Stomach (tissue), 19 donors: ENCODE results near the gene TCEANC2. TPM values are rescaled to one million over a fixed set of nuclear protein-coding genes. Genes with fewer than 3 reads are reported as not detected.
"Not testable (repeated sequence)": the region's sequence is repeated elsewhere in the genome, so short reads cannot be mapped to it uniquely, and the experiment has no call there.

ENCODE experiments used
- DNase-seq, 2 donors: peaks; one replicate each; pipeline versions ENCODE4 v3.0.0 to v3.0.0-alpha.2; 2013 to 2019
- H3K27ac ChIP-seq, 5 donors: fragments of 200-600 bp in 4 of 5; sonication (generic) in 4 of 5; one replicate each; pipeline ENCODE4 v1.5.1; 2013 to 2019; ENCODE audit warnings: mild to moderate bottlenecking in 1 of 5, moderate library complexity in 1 of 5
- H3K27me3 ChIP-seq, 3 donors: fragments of 200-600 bp; sonication (generic); one replicate each; pipeline ENCODE4 v1.5.1; 2017 to 2019; ENCODE audit warnings: mixed run types in 1 of 3
- H3K36me3 ChIP-seq, 4 donors: fragments of 200-600 bp; sonication (generic); 1 replicate in 3 of 4; 2 replicates in 1 of 4; pipeline ENCODE4 v1.5.1; 2016 to 2019
- H3K4me1 ChIP-seq, 4 donors: fragments of 200-600 bp; sonication (generic); one replicate each; pipeline ENCODE4 v1.5.1; 2016 to 2019
- H3K4me3 ChIP-seq, 4 donors: fragments of 200-600 bp; sonication (generic) in 3 of 4; one replicate each; pipeline ENCODE4 v1.5.1; 2016 to 2019; ENCODE audit warnings: mild to moderate bottlenecking in 1 of 4
- H3K9me3 ChIP-seq, 4 donors: fragments of 200-600 bp; sonication (generic); one replicate each; pipeline ENCODE4 v1.5.1; 2016 to 2019
- CTCF ChIP-seq, 7 experiments: fragments of 450-650 bp in 4 of 7; fragments of 200-600 bp in 3 of 7; sonication (generic) in 3 of 7; IDR thresholded peaks; one replicate each; pipeline ENCODE4 v1.5.1; 2016 to 2019; ENCODE audit warnings: antibody characterized with exemption in 7 of 7, control low read depth in 2 of 7, mild to moderate bottlenecking in 1 of 7
- EP300 ChIP-seq: sonication (generic); formaldehyde crosslinking; IDR thresholded peaks from one replicate; pipeline ENCODE4 v1.6.1; 2017; ENCODE audit warnings: antibody characterized with exemption
- POLR2A ChIP-seq, 4 donors: fragments of 450-650 bp; IDR thresholded peaks; one replicate each; pipeline ENCODE4 v1.6.1; 2016; ENCODE audit warnings: antibody characterized with exemption in 4 of 4, control low read depth in 2 of 4, mild to moderate bottlenecking in 1 of 4, moderate library complexity in 1 of 4
- POLR2AphosphoS5 ChIP-seq, 3 donors: sonication (generic); formaldehyde crosslinking; IDR thresholded peaks; one replicate each; pipeline ENCODE4 v1.6.1; 2016; ENCODE audit warnings: antibody characterized with exemption in 3 of 3
- WGBS, 5 donors: extraction: QIAGEN DNeasy Blood & Tissue Kit in 3 of 5; methylation state at CpG; one replicate each; pipeline versions ENCODE4 v1.1.5 to v1.1.7; 2013 to 2018; 5-methylcytosine and 5-hydroxymethylcytosine counted together
- intact Hi-C: fragments of 100-400 bp; cut with DNase I; formaldehyde crosslinking; loops from one replicate; pipeline ENCODE4 v1.15.1; 2023; ENCODE audit warnings: low total_unique reads
- long read RNA-seq, 10 donors: transcript quantifications; one replicate each; lab custom pipeline, GENCODE V29; 2026
- polyA plus RNA-seq, 3 donors: library from polyadenylated mRNA; stranded (reverse); fragments of 200-250 nt; gene quantifications; one replicate each; pipeline ENCODE4 v1.2.3, GENCODE V29; 2013
- total RNA-seq, 5 donors: library from RNA; depleted of rRNA; stranded (reverse); fragments of >200 nt; gene quantifications; one replicate each; pipeline versions ENCODE4 v1.1.0 to v1.2.3, GENCODE V29; 2014 to 2016
- donor health status: healthy with polysubstance abuse.
- donor health status: Bipolar disorder and iron deficiency.
- donor health status: healthy.

TCEANC2 gene
- 1 to 10 TPM; 2.2 to 8.8 (median 2.6) TPM for total RNA-seq
- polyA plus RNA-seq = 1 to 10 TPM; 1.8 to 3.1 (median 2.3) TPM
- long read RNA-seq, donor 1, partial matches to known transcripts = 0 of 1 reads
- long read RNA-seq, donor 1, other reads (novel, unspliced or antisense) = 0 of 1 reads
- long read RNA-seq, donor 2, full-length matches to known transcripts = 4 of 4 reads
- long read RNA-seq, donor 2, partial matches to known transcripts = 0 of 4 reads
- long read RNA-seq, donor 2, other reads (novel, unspliced or antisense) = 0 of 4 reads
- long read RNA-seq, donor 3, full-length matches to known transcripts = 4 of 4 reads
- long read RNA-seq, donor 3, partial matches to known transcripts = 0 of 4 reads
- long read RNA-seq, donor 3, other reads (novel, unspliced or antisense) = 0 of 4 reads
- long read RNA-seq, donor 4 = 0 reads
- long read RNA-seq, donor 5, full-length matches to known transcripts = 11 of 34 reads
- long read RNA-seq, donor 5, partial matches to known transcripts = 23 of 34 reads
- long read RNA-seq, donor 5, other reads (novel, unspliced or antisense) = 0 of 34 reads
- long read RNA-seq, donor 6 = 0 reads
- long read RNA-seq, donor 7, transcript TCEANC2-203 (1 exons, 1,783 nt) = major isoform, 5 of 16 reads
- long read RNA-seq, donor 7, partial matches to known transcripts = 11 of 16 reads
- long read RNA-seq, donor 7, other reads (novel, unspliced or antisense) = 0 of 16 reads
- long read RNA-seq, donor 8, full-length matches to known transcripts = 4 of 4 reads
- long read RNA-seq, donor 8, partial matches to known transcripts = 0 of 4 reads
- long read RNA-seq, donor 8, other reads (novel, unspliced or antisense) = 0 of 4 reads
- long read RNA-seq, donor 9, full-length matches to known transcripts = 4 of 66 reads
- long read RNA-seq, donor 9, partial matches to known transcripts = 62 of 66 reads
- long read RNA-seq, donor 9, other reads (novel, unspliced or antisense) = 0 of 66 reads
- long read RNA-seq, donor 10, full-length matches to known transcripts = 5 of 5 reads
- long read RNA-seq, donor 10, partial matches to known transcripts = 0 of 5 reads
- long read RNA-seq, donor 10, other reads (novel, unspliced or antisense) = 0 of 5 reads

GRCh38 chr1:54052934-54053744 lies at the start of gene TCEANC2, which contains the start of gene TMEM59:
Gene TCEANC2, plus strand, starts transcription at chr1:54053608. Its CDS starts 815 bp downstream, at chr1:54054423.
Gene TMEM59, minus strand, starts transcription at chr1:54053204. Its CDS starts 16 bp downstream, at chr1:54053188.
- peak within 1 kb of the TSS; percentile 91 to 100 (median 95) for H3K27ac ChIP-seq
- peak within 1 kb of the TSS; percentile 84 to 96 (median 90) for H3K4me3 ChIP-seq
- DNase-seq = peak; percentile 98 to 100
- peak; percentile 81 to 93 (median 90) for TF ChIP-seq POLR2AphosphoS5 (IDR thresholded peaks at IDR 0.05)
- no peak for TF ChIP-seq EP300
- peak in 1 of 4 donors; percentile 51 for TF ChIP-seq POLR2A (IDR thresholded peaks at IDR 0.05)
- TF ChIP-seq CTCF (IDR thresholded peaks at IDR 0.05) = peak in 1 of 7 experiments; percentile 2
- H3K27me3 ChIP-seq = no peaks in the 10 kb centered on the region
- 0 to 1% (median 1%) methylated on average over 45 to 59 of the region's 59 CpGs for whole genome bisulfite sequencing, 5 donors
- intact Hi-C loops = no loop called here
- no peaks in the 10 kb centered on the region for H3K9me3 ChIP-seq
- peaks cover 0 to 16% (median under 1%) of the 10 kb centered on the region in 4 donors for H3K36me3 ChIP-seq
- peaks cover 16 to 60% (median 50%) of the 10 kb centered on the region in 4 donors for H3K4me1 ChIP-seq

GRCh38 chr1:54003750-54004480 lies 49.5 kb upstream of the TCEANC2 start:
- intact Hi-C loops = not testable (repeated sequence)
- DNase-seq = peak in 1 of 2 donors; percentile 22

GRCh38 chr1:54004481-54005049 lies 48.8 kb upstream of the TCEANC2 start:
- Histone ChIP-seq H3K27me3 (peaks cover 0 to 16% (median 0%) of the 10 kb centered on the region in 3 donors), H3K4me3 (no peak overlapping the region), H3K36me3 (no peaks in the 10 kb centered on the region), H3K27ac (no peak overlapping the region), H3K4me1 (peaks cover 0 to 11% (median 10%) of the 10 kb centered on the region in 4 donors), H3K9me3 (no peaks in the 10 kb centered on the region)
- 94 to 98% (median 96%) methylated on average over 17 to 27 of the region's 27 CpGs for WGBS, 5 donors
- TF ChIP-seq POLR2AphosphoS5 (IDR thresholded peaks at IDR 0.05) (no peak), EP300 (no peak), POLR2A (IDR thresholded peaks at IDR 0.05) (no peak), CTCF (IDR thresholded peaks at IDR 0.05) (no peak)
- intact Hi-C loops = no loop called here
- DNase-seq = no peak

More at GRCh38 chr1:54003750-54004480, 49.5 kb upstream of the TCEANC2 start:
- H3K36me3 ChIP-seq, H3K27me3 ChIP-seq, H3K4me3 ChIP-seq, H3K9me3 ChIP-seq, H3K27ac ChIP-seq: not testable (repeated sequence)
- peaks cover 0 to 11% (median 10%) of the 10 kb centered on the region in 4 donors for H3K4me1 ChIP-seq
- WGBS, 5 donors = 91 to 99% (median 94%) methylated on average over 13 to 19 of the region's 19 CpGs
